ENCODE data around the gene HBS1L.

The HBS1L gene

GRCh38 chr6:134948142-134948541 is 106.5 kb downstream of the HBS1L start:
- DNase-seq, result no peak

GRCh38 chr6:134945045-134945444 is 109.6 kb downstream of the HBS1L start:
- DNase-seq, result no peak

- no peak for DNase-seq
Observed at GRCh38 chr6:134943522-134944111, 111.0 kb downstream of the HBS1L start.

- no peak for DNase-seq
Observed at GRCh38 chr6:134938896-134939295, 115.7 kb downstream of the HBS1L start.

GRCh38 chr6:134937426-134937825 is 117.2 kb downstream of the HBS1L start:
- no peak for DNase-seq

GRCh38 chr6:134936931-134937330 is 117.7 kb downstream of the HBS1L start:
- no peak for DNase-seq

GRCh38 chr6:134936476-134936875 is 118.1 kb downstream of the HBS1L start:
- no peak for DNase-seq

- no peak for DNase-seq
Observed at GRCh38 chr6:134934793-134935485, 119.7 kb downstream of the HBS1L start.

GRCh38 chr6:134932535-134933470 is 121.8 kb downstream of the HBS1L start:
- no peak for DNase-seq

- no peak for DNase-seq
Observed at GRCh38 chr6:134932098-134932497, 122.5 kb downstream of the HBS1L start.

GRCh38 chr6:134930463-134930862 is 124.2 kb downstream of the HBS1L start:
- DNase-seq, result no peak

- DNase-seq, result no peak
Observed at GRCh38 chr6:134928151-134928900, 126.3 kb downstream of the HBS1L start.

- no peak for DNase-seq
Observed at GRCh38 chr6:134925800-134926199, 128.8 kb downstream of the HBS1L start.

- no peak for DNase-seq
Observed at GRCh38 chr6:134921721-134922261, 132.8 kb downstream of the HBS1L start.

GRCh38 chr6:134921276-134921675 is 133.3 kb downstream of the HBS1L start:
- no peak for DNase-seq

GRCh38 chr6:134920422-134920821 is 134.2 kb downstream of the HBS1L start:
- DNase-seq, result no peak

- DNase-seq, result no peak
Observed at GRCh38 chr6:134918418-134918961, 136.1 kb downstream of the HBS1L start.

- DNase-seq, result no peak
Observed at GRCh38 chr6:134911547-134911946, 143.1 kb downstream of the HBS1L start.

- no peak for DNase-seq
Observed at GRCh38 chr6:134910593-134910935, 144.1 kb downstream of the HBS1L start.
